Astrocyte of the cerebellum (primary cell): ENCODE data around the gene EME2.
"Not testable (repeated sequence)": the region's sequence is repeated elsewhere in the genome, so short reads cannot be mapped to it uniquely, and the experiment has no call there.

Source experiments
- DNase-seq: peaks from one replicate; pipeline ENCODE4 v3.0.0-alpha.2; 2011; ENCODE audit warnings: low read depth
- H3K4me3 ChIP-seq: 2 replicates; pipeline ENCODE4 v1.5.1; 2011; ENCODE audit warnings: mild to moderate bottlenecking, low read depth, low read length, moderate library complexity
- in situ Hi-C: cut with HindIII; loops from 2 replicates; pipeline ENCODE4 v1.10.0; 2017; ENCODE audit warnings: low sequenced_read_pairs
- TF ChIP-seq, protein P1 (sequence below): IDR thresholded peaks from 2 replicates; pipeline ENCODE4 v1.5.1; 2012; ENCODE audit warnings: low read length, low read depth, moderate library complexity, mild to moderate bottlenecking; ENCODE audit errors: missing control alignments

The EME2 gene

DNA sequence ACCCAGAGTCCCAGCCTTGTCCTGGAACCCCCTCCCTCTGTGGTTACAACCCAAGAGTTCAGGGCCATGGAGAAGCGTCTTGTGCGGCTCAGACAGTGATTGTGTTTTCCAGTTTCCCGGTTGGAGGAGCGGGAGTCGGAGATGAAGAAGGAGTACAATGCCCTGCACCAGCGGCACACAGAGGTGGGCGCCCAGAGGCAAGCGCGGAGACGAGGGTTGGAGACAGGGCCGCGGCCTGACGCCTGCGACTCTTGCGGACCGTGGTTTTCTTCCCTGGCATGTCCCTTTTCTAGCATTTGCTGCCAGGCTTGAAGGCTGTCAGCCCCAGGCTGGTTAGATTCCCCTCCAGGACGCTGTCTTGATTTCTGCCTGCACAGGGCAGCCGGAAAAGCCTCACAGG, 43.6 kb upstream of the EME2 start:
- no peak overlapping the region for H3K4me3 ChIP-seq
- in situ Hi-C loops, result no loop called here
- DNase-seq, result no peak
- TF ChIP-seq, protein P1, sequence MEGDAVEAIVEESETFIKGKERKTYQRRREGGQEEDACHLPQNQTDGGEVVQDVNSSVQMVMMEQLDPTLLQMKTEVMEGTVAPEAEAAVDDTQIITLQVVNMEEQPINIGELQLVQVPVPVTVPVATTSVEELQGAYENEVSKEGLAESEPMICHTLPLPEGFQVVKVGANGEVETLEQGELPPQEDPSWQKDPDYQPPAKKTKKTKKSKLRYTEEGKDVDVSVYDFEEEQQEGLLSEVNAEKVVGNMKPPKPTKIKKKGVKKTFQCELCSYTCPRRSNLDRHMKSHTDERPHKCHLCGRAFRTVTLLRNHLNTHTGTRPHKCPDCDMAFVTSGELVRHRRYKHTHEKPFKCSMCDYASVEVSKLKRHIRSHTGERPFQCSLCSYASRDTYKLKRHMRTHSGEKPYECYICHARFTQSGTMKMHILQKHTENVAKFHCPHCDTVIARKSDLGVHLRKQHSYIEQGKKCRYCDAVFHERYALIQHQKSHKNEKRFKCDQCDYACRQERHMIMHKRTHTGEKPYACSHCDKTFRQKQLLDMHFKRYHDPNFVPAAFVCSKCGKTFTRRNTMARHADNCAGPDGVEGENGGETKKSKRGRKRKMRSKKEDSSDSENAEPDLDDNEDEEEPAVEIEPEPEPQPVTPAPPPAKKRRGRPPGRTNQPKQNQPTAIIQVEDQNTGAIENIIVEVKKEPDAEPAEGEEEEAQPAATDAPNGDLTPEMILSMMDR, result no peak

DNA sequence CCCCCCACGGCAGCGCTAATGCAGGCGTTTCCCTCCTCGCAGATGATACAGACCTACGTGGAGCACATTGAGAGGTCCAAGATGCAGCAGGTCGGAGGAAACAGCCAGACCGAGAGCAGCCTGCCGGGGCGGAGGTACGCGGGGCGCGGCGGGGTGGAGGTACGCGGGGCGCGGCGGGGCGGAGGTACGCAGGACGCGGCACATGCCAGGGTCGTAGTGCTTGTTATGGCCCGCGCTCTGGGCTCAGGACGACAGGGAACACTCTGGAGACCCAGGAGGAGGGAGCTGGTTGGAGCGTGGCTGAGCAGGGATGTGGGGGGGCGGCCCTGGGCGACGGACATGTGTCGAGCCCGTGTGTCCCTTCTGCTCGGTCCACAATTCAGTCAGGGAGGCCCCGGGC, 43.2 kb upstream of the EME2 start:
- TF ChIP-seq, protein P1, result no peak
- DNase-seq, result no peak
- in situ Hi-C loops, result no loop called here

DNA sequence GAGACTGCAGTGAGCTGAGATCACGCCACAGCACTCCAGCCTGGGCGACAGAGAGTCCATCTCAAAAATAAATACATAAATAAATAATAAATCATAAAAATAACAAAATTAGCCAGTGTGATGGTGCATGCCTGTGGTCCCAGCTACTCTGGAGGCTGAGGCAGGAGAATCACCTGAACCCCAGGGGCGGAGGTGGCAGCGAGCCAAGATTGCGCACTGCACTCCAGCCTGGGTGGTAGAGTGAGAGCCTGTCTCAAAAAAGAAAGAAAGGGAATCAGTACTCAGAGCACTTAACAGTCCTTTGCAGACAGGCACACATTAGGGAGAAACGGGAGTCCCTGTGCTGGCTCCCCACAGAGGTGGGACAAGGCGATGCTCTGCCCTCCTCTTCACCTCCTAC, 41.5 kb upstream of the EME2 start:
- DNase-seq, result no peak
- in situ Hi-C loops, result no loop called here
- H3K4me3 ChIP-seq, result no peak overlapping the region
- TF ChIP-seq, protein P1, result no peak

More for the DNA sequence above, 43.2 kb upstream of the EME2 start:
- H3K4me3 ChIP-seq, result no peak overlapping the region

DNA sequence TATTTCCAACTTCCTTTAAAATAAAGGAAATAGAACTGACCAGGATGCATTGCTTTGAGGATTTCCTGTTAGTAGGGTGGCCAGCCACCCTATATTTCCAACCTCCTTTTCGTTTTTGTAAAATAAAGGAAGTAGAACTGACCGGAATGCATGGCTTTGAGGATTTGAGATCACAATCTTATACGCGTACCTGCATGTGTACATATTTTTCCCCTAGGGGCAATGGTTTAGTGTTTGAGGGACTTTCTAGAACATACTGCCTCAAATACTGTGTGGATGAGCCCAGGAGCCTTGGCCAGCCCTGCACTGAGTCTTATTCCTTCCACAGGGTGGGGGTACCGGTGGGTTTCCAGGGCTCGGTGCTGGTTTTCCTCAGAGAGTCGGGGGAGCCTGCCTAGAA, 41.0 kb upstream of the EME2 start:
- no peak overlapping the region for H3K4me3 ChIP-seq
- in situ Hi-C loops, result no loop called here
- DNase-seq, result no peak
- TF ChIP-seq, protein P1, result no peak

DNA sequence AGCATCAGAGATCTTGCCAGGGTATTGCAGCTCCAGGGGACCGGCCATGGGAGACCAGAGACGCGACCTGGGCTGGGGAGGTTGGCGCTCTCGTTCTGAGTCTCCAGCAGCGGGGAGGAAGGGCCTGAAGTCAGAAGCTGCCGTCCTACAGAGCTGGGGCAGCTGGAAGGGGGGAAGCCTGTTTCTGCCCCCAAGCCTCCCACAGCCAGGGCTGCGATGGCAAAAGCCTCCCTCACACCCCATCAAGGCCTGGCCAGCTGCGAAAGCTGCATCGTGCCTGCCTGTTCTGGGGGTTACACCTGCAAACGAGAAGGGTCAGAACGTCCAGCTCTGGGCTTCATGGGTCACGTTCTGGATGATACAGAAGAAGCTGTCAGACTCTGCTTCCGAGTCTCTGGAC, 40.5 kb upstream of the EME2 start:
- in situ Hi-C loops, result no loop called here
- TF ChIP-seq, protein P1, result no peak
- DNase-seq, result no peak
- H3K4me3 ChIP-seq, result no peak overlapping the region

DNA sequence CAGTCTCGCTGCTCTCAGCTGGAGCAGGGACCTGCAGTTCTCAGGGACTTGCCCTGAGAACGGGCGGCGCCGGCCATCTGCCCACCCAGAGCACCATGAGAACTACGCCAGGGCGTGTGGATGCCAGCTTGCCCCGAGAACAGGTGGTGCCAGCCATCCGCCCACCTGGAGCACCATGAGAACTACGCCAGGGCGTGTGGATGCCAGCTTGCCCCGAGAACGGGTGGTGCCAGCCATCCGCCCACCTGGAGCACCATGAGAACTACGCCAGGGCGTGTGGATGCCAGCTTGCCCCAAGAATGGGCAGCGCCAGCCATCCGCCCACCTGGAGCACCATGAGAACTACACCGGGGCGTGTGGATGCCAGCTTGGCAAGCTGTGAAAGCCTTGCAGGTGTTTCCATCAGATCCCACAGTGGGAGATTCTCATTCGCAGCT, 40.0 kb upstream of the EME2 start:
- DNase-seq, in situ Hi-C loops, H3K4me3 ChIP-seq: not testable (repeated sequence)

DNA sequence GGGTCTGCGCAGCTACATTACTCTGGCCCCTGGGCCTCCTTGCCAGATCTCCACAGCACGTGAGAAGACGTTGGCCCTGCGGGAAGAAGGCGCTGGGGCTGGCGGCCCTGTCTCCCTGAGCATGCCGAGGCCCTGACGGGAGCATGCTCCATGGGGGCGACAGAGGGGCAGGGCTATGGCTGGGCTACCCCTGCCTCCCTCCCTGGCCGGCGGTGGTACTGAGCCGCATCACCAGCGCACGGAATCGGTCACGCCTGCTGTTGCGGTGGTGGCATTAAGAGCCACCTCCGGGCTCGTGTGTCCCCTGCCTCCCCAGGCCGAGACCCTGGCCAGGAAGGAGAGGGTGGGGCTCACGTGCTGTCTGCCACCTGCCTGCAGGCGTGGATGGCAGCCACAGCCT, 38.5 kb upstream of the EME2 start:
- TF ChIP-seq, protein P1, result no peak
- in situ Hi-C loops, result no loop called here
- H3K4me3 ChIP-seq, result no peak overlapping the region
- DNase-seq, result no peak
